ENCODE measurements around the gene OTUD3. TPM values are rescaled to one million over a fixed set of nuclear protein-coding genes. Genes with fewer than 3 reads are reported as not detected.
A peak's percentile ranks its signal among the peaks of the same experiment; 100 is the strongest.

The OTUD3 gene
- total and polyA plus RNA-seq, 2 of the 13 experiments (the other 11 are each of a cell fraction or from before 2014, with no cell fraction given) = 5.2 to 7.5 TPM

- TF ChIP-seq ZNF780A (CRISPR knock-in tag; IDR thresholded peaks at IDR 0.05) = no peak
- no peak for TF ChIP-seq EHMT2 (IDR thresholded peaks at IDR 0.05; ENCODE audit: borderline replicate concordance, low read depth, low read length)
- no peak for TF ChIP-seq ARID2 (CRISPR knock-in tag; IDR thresholded peaks at IDR 0.05; ENCODE audit: borderline replicate concordance)
- 0 out of 2 replicates have a peak, but pooled peaks have one; percentile 46 for TF ChIP-seq TERF1 (CRISPR knock-in tag; IDR thresholded peaks at IDR 0.05)
- peak; percentile 37; the same call in 1 of the 2 replicates for TF ChIP-seq TGIF2 (CRISPR knock-in tag; IDR thresholded peaks at IDR 0.05)
- no peak for TF ChIP-seq CCDC6 (CRISPR knock-in tag; IDR thresholded peaks at IDR 0.05)
- peak; percentile 79; the same call in 1 of the 2 replicates for TF ChIP-seq THRA (CRISPR knock-in tag; IDR thresholded peaks at IDR 0.05; ENCODE audit: borderline replicate concordance)
- TF ChIP-seq ZNF138 (CRISPR knock-in tag; IDR thresholded peaks at IDR 0.05; ENCODE audit: low read depth) = no peak
- TF ChIP-seq IRF2 (CRISPR knock-in tag; IDR thresholded peaks at IDR 0.05) = peak; percentile 62
- peak; percentile 68; the same call in 1 of the 2 replicates for TF ChIP-seq ZMAT3 (CRISPR knock-in tag; conservative IDR thresholded peaks at IDR 0.05)
- TF ChIP-seq ZMYM4 (CRISPR knock-in tag; IDR thresholded peaks at IDR 0.05) = peak; percentile 43; the same call in 1 of the 2 replicates
- no peak for TF ChIP-seq TARDBP (CRISPR knock-in tag; IDR thresholded peaks at IDR 0.05)
- peak; percentile 87 for TF ChIP-seq PPARG (CRISPR knock-in tag; conservative IDR thresholded peaks at IDR 0.05)
- TF ChIP-seq ZNF564 (CRISPR knock-in tag; IDR thresholded peaks at IDR 0.05) = no peak
- TF ChIP-seq ZBTB25 (CRISPR knock-in tag; IDR thresholded peaks at IDR 0.05) = no peak
- peak; percentile 77 for TF ChIP-seq SIX4 (CRISPR knock-in tag; IDR thresholded peaks at IDR 0.05)
- TF ChIP-seq CBX1 (IDR thresholded peaks at IDR 0.05; ENCODE audit: low read depth) = peak; percentile 17
- peak; percentile 21 for TF ChIP-seq ZFP36 (IDR thresholded peaks at IDR 0.05; ENCODE audit: borderline replicate concordance, low read depth, low read length, partially characterized antibody)
- TF ChIP-seq RORA (CRISPR knock-in tag; IDR thresholded peaks at IDR 0.05) = no peak
- no peak for TF ChIP-seq ADNP (CRISPR knock-in tag; IDR thresholded peaks at IDR 0.05)
- no peak for TF ChIP-seq WIZ (CRISPR knock-in tag; IDR thresholded peaks at IDR 0.05)
- no peak for TF ChIP-seq ZBTB21 (CRISPR knock-in tag; IDR thresholded peaks at IDR 0.05)
- no peak for TF ChIP-seq TP53 (CRISPR knock-in tag; conservative IDR thresholded peaks at IDR 0.05)
- TF ChIP-seq CAMTA2 (CRISPR knock-in tag; IDR thresholded peaks at IDR 0.05; ENCODE audit: borderline replicate concordance) = no peak
- TF ChIP-seq ATF1 (CRISPR knock-in tag; IDR thresholded peaks at IDR 0.05) = no peak; the same call in none of the 2 replicates
- no peak for TF ChIP-seq ZBTB10 (CRISPR knock-in tag; IDR thresholded peaks at IDR 0.05; ENCODE audit: borderline replicate concordance)
Observed at GRCh38 chr1:19925342-19926070, 43.3 kb downstream of the OTUD3 start (continued).
